Measurements from ENCODE around the gene CA5A. TPM values are rescaled to one million over a fixed set of nuclear protein-coding genes. Genes with fewer than 3 reads are reported as not detected.

The CA5A gene
- total and polyA plus RNA-seq, 2 of the 13 experiments (the other 11 are each of a cell fraction or from before 2014, with no cell fraction given): 66.8 to 106 TPM

GRCh38 chr16:87850009-87851006 lies 86.0 kb downstream of the CA5A start (continued):
- TF ChIP-seq POGK (CRISPR knock-in tag; conservative IDR thresholded peaks at IDR 0.05): peak; percentile 88
- no peak; the same call in 1 of the 2 replicates for TF ChIP-seq POLR2AphosphoS2 (IDR thresholded peaks at IDR 0.05; ENCODE audit: low read depth, low read length)
- no peak for TF ChIP-seq ZSCAN30 (CRISPR knock-in tag; IDR thresholded peaks at IDR 0.05)
- TF ChIP-seq HMG20A (CRISPR knock-in tag; IDR thresholded peaks at IDR 0.05; ENCODE audit: borderline replicate concordance): peak; percentile 12; the same call in 1 of the 2 replicates
- TF ChIP-seq ZNF468 (CRISPR knock-in tag; IDR thresholded peaks at IDR 0.05): no peak; the same call in 1 of the 2 replicates
- 0 out of 2 replicates have a peak, but pooled peaks have one; percentile 2 for TF ChIP-seq ZNF572 (CRISPR knock-in tag; IDR thresholded peaks at IDR 0.05)
- TF ChIP-seq CBX2 (IDR thresholded peaks at IDR 0.05; ENCODE audit: low read depth, low read length): no peak
- TF ChIP-seq CBX2 (CRISPR knock-in tag; IDR thresholded peaks at IDR 0.05; ENCODE audit: low read depth): peak; percentile 37; the same call in 1 of the 2 replicates
- no peak for TF ChIP-seq TCF7L2 (IDR thresholded peaks at IDR 0.05; ENCODE audit: low read depth, low read length)
- no peak for TF ChIP-seq ZNF800 (CRISPR knock-in tag; IDR thresholded peaks at IDR 0.05)
- no peak for TF ChIP-seq ZNF33A (CRISPR knock-in tag; IDR thresholded peaks at IDR 0.05; ENCODE audit: borderline replicate concordance)
- peak; percentile 16; the same call in 1 of the 2 replicates for TF ChIP-seq TP53 (CRISPR knock-in tag; conservative IDR thresholded peaks at IDR 0.05)
- TF ChIP-seq RAD21 (CRISPR knock-in tag; IDR thresholded peaks at IDR 0.05): peak; percentile 99
- TF ChIP-seq HOXA5 (CRISPR knock-in tag; IDR thresholded peaks at IDR 0.05): peak; percentile 51; the same call in 1 of the 2 replicates
- TF ChIP-seq ATF5 (CRISPR knock-in tag; IDR thresholded peaks at IDR 0.05; ENCODE audit: low read depth): 0 out of 2 replicates have a peak, but pooled peaks have one; percentile 65
- peak; percentile 94 for TF ChIP-seq ZFP90 (CRISPR knock-in tag; IDR thresholded peaks at IDR 0.05; ENCODE audit: borderline replicate concordance)
- peak; percentile 94 for TF ChIP-seq MEF2D (CRISPR knock-in tag; IDR thresholded peaks at IDR 0.05)
- peak; percentile 92 for TF ChIP-seq ZNF224 (CRISPR knock-in tag; IDR thresholded peaks at IDR 0.05)
- no peak for TF ChIP-seq HOMEZ (CRISPR knock-in tag; IDR thresholded peaks at IDR 0.05; ENCODE audit: low read depth)
